ENCODE data around the gene SLC4A5.
A peak's percentile ranks its signal among the peaks of the same experiment; 100 is the strongest.

The SLC4A5 gene

GRCh38 chr2:74205596-74205995 is 137.6 kb downstream of the SLC4A5 start:
- Histone ChIP-seq H3K79me1 (ENCODE audit: low read length) (no peaks in the 10 kb centered on the region), H4K91ac (ENCODE audit: low read depth, low read length) (no peak overlapping the region), H3K79me2 (ENCODE audit: control insufficient read depth, insufficient read depth, low read length, poor library complexity) (peaks cover 2% of the 10 kb centered on the region), H3K4me1 (ENCODE audit: control insufficient read depth in 1 of 2, insufficient read depth in 2 of 2, low read length in 2 of 2) (peaks cover 3 to 4% of the 10 kb centered on the region in 2 experiments), H3K4me2 (ENCODE audit: low read length) (no peak overlapping the region), H2BK5ac (ENCODE audit: low read depth, low read length, poor library complexity) (no peak overlapping the region), H3K36me3 (ENCODE audit: control insufficient read depth in 1 of 2, insufficient read depth in 2 of 2, low read length in 2 of 2) (peaks cover 6 to 9% of the 10 kb centered on the region in 2 experiments), H3K9me3 (ENCODE audit: insufficient read depth, low read depth, low read length) (no peaks in the 10 kb centered on the region), H3K14ac (ENCODE audit: low read length) (no peak overlapping the region), H3K27me3 (ENCODE audit: insufficient read depth, low read length) (no peaks in the 10 kb centered on the region), H3K27ac (ENCODE audit: low read depth, low read length) (no peak overlapping the region), H3K18ac (ENCODE audit: low read length) (no peak overlapping the region), H3K4ac (ENCODE audit: low read depth, low read length) (no peak overlapping the region), H3K4me3 (ENCODE audit: low read depth, low read length) (no peak overlapping the region), H4K12ac (ENCODE audit: low read depth, low read length) (no peak overlapping the region), H2AFZ (ENCODE audit: insufficient read depth, low read length, poor library complexity) (no peak overlapping the region), H3K23ac (ENCODE audit: low read length) (no peak overlapping the region), H2BK120ac (ENCODE audit: insufficient read depth, low read length, poor library complexity) (no peak overlapping the region), H3K9ac (ENCODE audit: low read length) (no peak overlapping the region), H2AK5ac (ENCODE audit: low read length) (no peak overlapping the region), H4K8ac (ENCODE audit: low read depth, low read length) (no peak overlapping the region), H2BK12ac (ENCODE audit: low read length) (no peak overlapping the region)
- WGBS (ENCODE audit: extremely low coverage, insufficient coverage, insufficient read length): no CpG with 5 or more reads among the region's 6 CpGs
- DNase-seq: peak; percentile 65 to 66

GRCh38 chr2:74205113-74205512 is 138.1 kb downstream of the SLC4A5 start:
- Histone ChIP-seq H3K4ac (ENCODE audit: low read depth, low read length) (no peak overlapping the region), H3K4me1 (ENCODE audit: control insufficient read depth in 1 of 2, insufficient read depth in 2 of 2, low read length in 2 of 2) (peaks cover 3 to 4% of the 10 kb centered on the region in 2 experiments), H3K36me3 (ENCODE audit: control insufficient read depth in 1 of 2, insufficient read depth in 2 of 2, low read length in 2 of 2) (peaks cover 6 to 9% of the 10 kb centered on the region in 2 experiments), H4K12ac (ENCODE audit: low read depth, low read length) (no peak overlapping the region), H2BK12ac (ENCODE audit: low read length) (no peak overlapping the region), H3K23ac (ENCODE audit: low read length) (no peak overlapping the region), H3K27ac (ENCODE audit: low read depth, low read length) (no peak overlapping the region), H3K9me3 (ENCODE audit: insufficient read depth, low read depth, low read length) (no peaks in the 10 kb centered on the region), H3K14ac (ENCODE audit: low read length) (no peak overlapping the region), H3K79me2 (ENCODE audit: control insufficient read depth, insufficient read depth, low read length, poor library complexity) (peaks cover 2% of the 10 kb centered on the region), H3K4me2 (ENCODE audit: low read length) (no peak overlapping the region), H3K9ac (ENCODE audit: low read length) (no peak overlapping the region), H2AK5ac (ENCODE audit: low read length) (no peak overlapping the region), H2BK120ac (ENCODE audit: insufficient read depth, low read length, poor library complexity) (no peak overlapping the region), H3K18ac (ENCODE audit: low read length) (no peak overlapping the region), H4K8ac (ENCODE audit: low read depth, low read length) (no peak overlapping the region), H4K91ac (ENCODE audit: low read depth, low read length) (no peak overlapping the region), H3K79me1 (ENCODE audit: low read length) (no peaks in the 10 kb centered on the region), H3K27me3 (ENCODE audit: insufficient read depth, low read length) (no peaks in the 10 kb centered on the region), H2BK5ac (ENCODE audit: low read depth, low read length, poor library complexity) (no peak overlapping the region), H2AFZ (ENCODE audit: insufficient read depth, low read length, poor library complexity) (no peak overlapping the region), H3K4me3 (ENCODE audit: low read depth, low read length) (no peak overlapping the region)
- DNase-seq: no peak
- no CpG with 5 or more reads among the region's 5 CpGs for WGBS (ENCODE audit: extremely low coverage, insufficient coverage, insufficient read length)

DNA sequence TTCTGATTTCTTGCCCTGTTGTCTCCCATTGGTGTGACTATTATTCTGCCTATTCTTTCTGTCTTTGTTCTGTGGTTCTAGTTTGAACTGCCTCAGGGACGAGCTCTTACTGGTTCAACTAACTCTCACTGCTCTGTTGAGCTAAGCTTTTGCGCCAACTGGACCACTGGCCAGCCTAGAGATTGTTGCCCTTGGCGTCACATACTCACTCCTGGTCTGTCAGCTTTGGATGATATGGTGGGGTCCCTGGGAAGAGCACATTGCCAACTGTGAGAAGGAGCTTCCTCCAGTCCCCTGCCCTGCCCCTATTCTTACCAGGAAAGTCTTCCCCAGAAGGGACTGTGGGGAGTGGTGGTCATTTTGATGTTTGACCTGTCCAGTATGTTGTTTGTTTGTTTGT is 138.8 kb downstream of the SLC4A5 start:
- no peak overlapping the region for H4K8ac ChIP-seq (ENCODE audit: low read depth, low read length)
- no peaks in the 10 kb centered on the region for H3K9me3 ChIP-seq (ENCODE audit: insufficient read depth, low read depth, low read length)
- H2BK5ac ChIP-seq (ENCODE audit: low read depth, low read length, poor library complexity): no peak overlapping the region
- no peak for DNase-seq
- H2BK12ac ChIP-seq (ENCODE audit: low read length): no peak overlapping the region
- no peak overlapping the region for H2AK5ac ChIP-seq (ENCODE audit: low read length)
- peaks cover 3% of the 10 kb centered on the region for H3K79me2 ChIP-seq (ENCODE audit: control insufficient read depth, insufficient read depth, low read length, poor library complexity)
- no peaks in the 10 kb centered on the region for H3K27me3 ChIP-seq (ENCODE audit: insufficient read depth, low read length)
- peaks cover 4 to 6% of the 10 kb centered on the region in 2 experiments for H3K36me3 ChIP-seq (ENCODE audit: control insufficient read depth in 1 of 2, insufficient read depth in 2 of 2, low read length in 2 of 2)
- no peak overlapping the region for H3K9ac ChIP-seq (ENCODE audit: low read length)
- H2BK120ac ChIP-seq (ENCODE audit: insufficient read depth, low read length, poor library complexity): no peak overlapping the region
- H3K4me2 ChIP-seq (ENCODE audit: low read length): no peak overlapping the region
- H4K12ac ChIP-seq (ENCODE audit: low read depth, low read length): no peak overlapping the region
- H2AFZ ChIP-seq (ENCODE audit: insufficient read depth, low read length, poor library complexity): no peak overlapping the region
- H3K14ac ChIP-seq (ENCODE audit: low read length): no peak overlapping the region
- no peak overlapping the region for H3K23ac ChIP-seq (ENCODE audit: low read length)
- no peaks in the 10 kb centered on the region for H3K79me1 ChIP-seq (ENCODE audit: low read length)
- H3K4me3 ChIP-seq (ENCODE audit: low read depth, low read length): no peak overlapping the region
- WGBS (ENCODE audit: extremely low coverage, insufficient coverage, insufficient read length): no CpG with 5 or more reads among the region's 3 CpGs
- H3K18ac ChIP-seq (ENCODE audit: low read length): no peak overlapping the region
- no peak overlapping the region for H3K27ac ChIP-seq (ENCODE audit: low read depth, low read length)
- peak overlapping the region; percentile 81 for H3K4ac ChIP-seq (ENCODE audit: low read depth, low read length)
- no peak overlapping the region for H4K91ac ChIP-seq (ENCODE audit: low read depth, low read length)
- peaks cover 3 to 7% of the 10 kb centered on the region in 2 experiments for H3K4me1 ChIP-seq (ENCODE audit: control insufficient read depth in 1 of 2, insufficient read depth in 2 of 2, low read length in 2 of 2)

DNA sequence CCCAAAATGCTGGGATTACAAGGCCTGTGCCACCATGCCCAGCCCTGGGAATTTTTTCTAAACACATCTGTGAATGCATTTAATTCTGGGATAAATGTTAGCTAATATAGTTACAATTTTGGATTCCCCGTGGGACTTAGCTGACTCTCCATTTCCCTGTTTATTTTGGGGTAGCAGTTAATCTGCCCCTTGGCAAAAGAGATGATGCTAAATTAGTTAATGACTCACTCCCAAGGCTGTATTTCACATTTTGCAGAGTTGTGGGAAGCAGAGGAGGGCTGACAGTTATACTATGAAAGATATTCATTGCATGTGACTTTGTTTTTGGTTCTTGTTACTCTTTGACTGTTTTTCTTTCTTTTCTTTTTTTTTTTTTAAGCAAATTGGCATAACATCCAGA is 141.6 kb downstream of the SLC4A5 start:
- peaks cover 5 to 7% of the 10 kb centered on the region in 2 experiments for H3K4me1 ChIP-seq (ENCODE audit: control insufficient read depth in 1 of 2, insufficient read depth in 2 of 2, low read length in 2 of 2)

More for the DNA sequence above, 141.6 kb downstream of the SLC4A5 start:
- Histone ChIP-seq H2AFZ (ENCODE audit: insufficient read depth, low read length, poor library complexity) (no peak overlapping the region), H3K4me3 (ENCODE audit: low read depth, low read length) (no peak overlapping the region), H3K4ac (ENCODE audit: low read depth, low read length) (no peak overlapping the region), H2BK12ac (ENCODE audit: low read length) (no peak overlapping the region), H3K79me1 (ENCODE audit: low read length) (peaks cover 4% of the 10 kb centered on the region), H4K91ac (ENCODE audit: low read depth, low read length) (no peak overlapping the region), H3K79me2 (ENCODE audit: control insufficient read depth, insufficient read depth, low read length, poor library complexity) (peaks cover 8% of the 10 kb centered on the region), H3K27me3 (ENCODE audit: insufficient read depth, low read length) (no peaks in the 10 kb centered on the region), H3K4me2 (ENCODE audit: low read length) (no peak overlapping the region), H4K8ac (ENCODE audit: low read depth, low read length) (no peak overlapping the region), H3K36me3 (ENCODE audit: control insufficient read depth in 1 of 2, insufficient read depth in 2 of 2, low read length in 2 of 2) (peaks cover 0 to 4% of the 10 kb centered on the region in 2 experiments), H3K9me3 (ENCODE audit: insufficient read depth, low read depth, low read length) (peaks cover 2% of the 10 kb centered on the region), H2AK5ac (ENCODE audit: low read length) (no peak overlapping the region), H3K9ac (ENCODE audit: low read length) (no peak overlapping the region), H3K27ac (ENCODE audit: low read depth, low read length) (no peak overlapping the region), H3K14ac (ENCODE audit: low read length) (no peak overlapping the region), H3K23ac (ENCODE audit: low read length) (no peak overlapping the region), H2BK120ac (ENCODE audit: insufficient read depth, low read length, poor library complexity) (no peak overlapping the region), H3K18ac (ENCODE audit: low read length) (no peak overlapping the region), H2BK5ac (ENCODE audit: low read depth, low read length, poor library complexity) (no peak overlapping the region), H4K12ac (ENCODE audit: low read depth, low read length) (no peak overlapping the region)
- no CpG with 5 or more reads among the region's 1 CpG for WGBS (ENCODE audit: extremely low coverage, insufficient coverage, insufficient read length)
- no peak for DNase-seq

Data from trophoblast cell (in vitro differentiated cells and primary cell).